GM21526 (cell line): Measurements from ENCODE around the gene RBP4.
"Not testable (repeated sequence)": the region's sequence is repeated elsewhere in the genome, so short reads cannot be mapped to it uniquely, and the experiment has no call there.

Experiments used
- ATAC-seq: cut with Tn5 transposase; IDR thresholded peaks from one replicate; pipeline ENCODE4 v1.9.1; 2021; ENCODE audit warnings: moderate library complexity; ENCODE audit not compliant: unreplicated experiment, low FRiP score

RBP4 gene

DNA sequence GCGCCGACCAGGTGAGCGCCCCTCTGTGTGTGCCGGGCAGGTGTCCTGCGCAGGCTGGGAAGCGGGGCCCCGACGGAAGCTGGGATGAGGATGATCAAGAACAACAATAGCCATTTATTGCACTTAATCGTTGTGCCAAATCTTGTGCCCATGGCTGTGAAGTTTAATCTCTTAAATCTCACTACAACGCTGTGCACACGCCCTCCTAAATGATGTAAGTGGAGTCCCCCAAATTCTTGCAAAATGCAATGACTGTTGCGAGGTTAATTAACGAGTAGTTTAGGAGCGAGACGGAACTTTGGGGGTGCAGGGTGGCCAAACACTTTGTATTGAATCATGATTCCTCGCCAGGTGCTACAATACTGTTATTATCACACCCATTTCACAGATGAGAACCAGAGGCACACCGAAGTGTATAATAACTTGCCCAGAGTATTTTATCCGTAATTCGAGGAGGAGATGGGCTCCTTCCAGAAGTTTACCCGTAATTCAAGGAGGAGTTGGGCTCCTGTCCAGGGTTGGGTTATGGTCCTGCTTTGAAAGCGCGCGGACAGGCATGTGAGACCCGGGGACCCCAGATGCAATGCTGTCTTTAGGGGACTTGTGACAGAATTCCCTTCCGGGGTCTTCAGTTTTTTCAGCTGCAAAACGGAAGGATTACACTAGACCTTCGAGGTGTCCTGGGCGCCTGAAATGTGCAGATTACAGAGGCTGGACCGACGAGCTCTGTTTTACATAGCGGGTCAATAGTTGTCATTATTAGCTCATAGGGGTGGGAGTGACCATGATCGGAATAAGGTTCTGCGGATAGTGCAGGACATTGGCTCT lies 33.5 kb downstream of the RBP4 start:
- ATAC-seq: no peak

DNA sequence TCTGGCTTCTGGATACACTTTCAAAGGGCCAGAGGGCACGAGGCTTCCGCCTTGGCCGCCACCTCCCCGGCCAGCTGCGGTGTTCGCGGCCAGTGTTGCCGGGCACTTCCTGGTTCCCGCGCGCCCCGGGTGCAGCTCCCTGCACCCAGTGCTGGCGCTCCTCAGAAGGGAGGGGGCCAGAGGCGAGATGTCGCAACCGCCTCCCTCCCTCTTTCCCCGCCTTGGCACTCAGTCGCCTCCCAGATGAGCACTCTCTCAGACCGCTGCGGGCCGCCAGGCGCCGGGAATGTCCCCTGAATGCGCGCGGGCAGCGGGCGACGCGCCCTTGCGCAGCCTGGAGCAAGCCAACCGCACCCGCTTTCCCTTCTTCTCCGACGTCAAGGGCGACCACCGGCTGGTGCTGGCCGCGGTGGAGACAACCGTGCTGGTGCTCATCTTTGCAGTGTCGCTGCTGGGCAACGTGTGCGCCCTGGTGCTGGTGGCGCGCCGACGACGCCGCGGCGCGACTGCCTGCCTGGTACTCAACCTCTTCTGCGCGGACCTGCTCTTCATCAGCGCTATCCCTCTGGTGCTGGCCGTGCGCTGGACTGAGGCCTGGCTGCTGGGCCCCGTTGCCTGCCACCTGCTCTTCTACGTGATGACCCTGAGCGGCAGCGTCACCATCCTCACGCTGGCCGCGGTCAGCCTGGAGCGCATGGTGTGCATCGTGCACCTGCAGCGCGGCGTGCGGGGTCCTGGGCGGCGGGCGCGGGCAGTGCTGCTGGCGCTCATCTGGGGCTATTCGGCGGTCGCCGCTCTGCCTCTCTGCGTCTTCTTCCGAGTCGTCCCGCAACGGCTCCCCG lies 34.4 kb downstream of the RBP4 start, which contains the start of gene FFAR4:
Gene FFAR4 (plus strand): TSS at position 231 of the 842 bp plus-strand sequence. CDS start 56 bp downstream, at position 287.
- no peak for ATAC-seq

DNA sequence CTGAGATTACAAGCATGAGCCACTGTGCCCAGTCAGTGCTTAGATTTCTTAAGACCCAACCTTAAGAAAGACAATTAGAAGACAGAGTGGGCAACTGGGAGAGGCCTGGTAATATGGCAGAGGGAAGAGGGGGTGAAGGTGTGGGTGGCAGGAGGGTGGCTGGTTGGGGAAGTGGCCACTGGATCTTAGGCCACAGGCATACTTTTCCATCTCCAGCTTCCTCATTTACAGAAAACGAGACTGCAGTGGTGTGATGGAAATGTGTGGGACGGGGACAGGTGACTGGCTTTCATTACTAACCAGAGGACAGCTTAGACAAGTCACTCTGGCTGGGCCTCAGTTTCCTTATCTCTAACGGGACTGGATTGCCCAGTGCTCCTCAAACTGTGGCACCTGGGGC lies 35.6 kb downstream of the RBP4 start:
- ATAC-seq: no peak

DNA sequence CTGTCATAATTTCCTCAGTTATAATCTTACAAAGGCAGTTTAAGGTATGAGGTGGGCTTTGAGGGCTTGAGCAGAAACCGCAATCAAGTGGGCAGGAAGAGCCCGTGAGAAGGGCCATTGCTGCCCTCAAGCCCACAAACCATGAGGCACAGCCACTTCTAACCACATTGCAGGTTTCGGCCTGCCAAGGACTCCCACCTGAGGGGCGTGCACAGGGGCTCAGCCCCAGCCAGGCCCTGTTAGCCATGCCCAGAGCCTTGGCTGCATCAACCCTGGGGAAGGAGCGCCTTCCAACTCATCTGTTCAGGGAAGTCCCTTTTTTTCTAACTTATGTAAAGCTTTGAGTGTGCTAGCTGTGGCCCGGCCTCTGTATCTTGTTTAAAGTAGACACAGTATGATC lies 40.5 kb downstream of the RBP4 start:
- ATAC-seq: no peak

DNA sequence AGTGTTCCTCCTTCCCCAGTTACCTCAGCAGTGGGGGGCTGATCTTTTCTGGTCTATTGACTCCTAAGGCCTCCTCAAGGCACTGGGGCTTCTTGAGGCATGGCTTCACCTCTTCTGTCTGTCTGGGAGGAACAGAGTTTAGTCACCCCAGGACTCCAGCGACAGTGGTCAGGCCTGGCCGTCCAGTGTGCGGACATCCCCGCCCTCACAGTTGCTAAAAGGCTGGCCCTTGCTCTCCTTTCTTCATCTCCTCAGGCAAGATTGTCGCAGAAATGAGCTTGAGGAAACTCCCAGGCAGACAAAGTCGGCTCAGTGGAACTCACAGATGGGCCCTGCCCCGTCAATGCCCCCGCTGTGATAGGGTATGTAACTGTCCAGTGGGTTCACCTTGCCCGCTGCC lies 41.5 kb downstream of the RBP4 start:
- no peak for ATAC-seq

DNA sequence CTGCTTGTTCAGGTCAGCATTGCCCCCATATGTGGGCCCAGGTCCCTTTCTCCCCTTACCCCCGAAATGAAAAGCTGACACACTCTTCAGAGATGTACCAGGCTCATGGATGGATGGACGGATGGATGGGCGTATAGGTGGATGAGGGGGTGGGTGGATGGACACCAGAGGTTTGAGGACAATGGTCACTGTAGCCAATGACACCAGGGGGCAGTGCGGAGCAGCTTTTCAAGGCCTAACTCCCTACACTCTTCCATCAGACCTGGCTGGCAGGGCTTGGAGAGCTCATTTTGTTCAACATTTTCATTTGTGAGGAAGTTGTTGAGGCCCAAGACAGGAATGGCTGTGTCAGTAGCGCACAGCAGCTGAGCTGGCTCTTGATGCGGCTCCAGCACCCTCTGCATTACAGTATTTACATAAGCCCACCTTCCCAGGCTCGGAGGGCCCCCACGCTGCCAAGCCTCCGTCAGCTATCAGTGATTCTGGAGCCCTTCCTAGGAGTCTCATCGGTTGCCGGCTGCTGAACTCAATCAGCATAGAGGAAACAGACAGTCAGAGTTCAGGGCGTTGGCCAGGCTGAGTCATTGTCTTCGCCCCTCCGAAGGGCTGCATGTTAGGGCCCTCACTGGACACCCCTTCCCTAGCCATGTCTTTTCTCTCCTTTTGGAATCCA lies 46.1 kb downstream of the RBP4 start:
- no peak for ATAC-seq

DNA sequence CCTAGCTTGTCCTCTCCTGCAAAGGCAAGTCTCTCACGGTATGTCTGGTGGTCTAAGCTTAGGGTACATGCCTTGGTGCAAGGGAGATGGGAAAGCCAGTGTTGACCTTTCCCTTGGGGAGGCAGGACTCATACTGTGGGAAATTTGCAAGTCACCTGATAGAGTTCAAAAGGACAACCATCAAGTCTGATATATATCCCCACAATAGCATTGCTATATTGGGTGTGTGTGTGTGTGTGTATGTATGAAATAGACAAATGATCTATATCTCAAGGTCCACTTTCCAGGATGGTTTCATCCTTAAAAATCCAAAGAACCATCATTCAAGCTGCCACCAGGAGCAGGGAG lies 46.7 kb downstream of the RBP4 start:
- no peak for ATAC-seq

DNA sequence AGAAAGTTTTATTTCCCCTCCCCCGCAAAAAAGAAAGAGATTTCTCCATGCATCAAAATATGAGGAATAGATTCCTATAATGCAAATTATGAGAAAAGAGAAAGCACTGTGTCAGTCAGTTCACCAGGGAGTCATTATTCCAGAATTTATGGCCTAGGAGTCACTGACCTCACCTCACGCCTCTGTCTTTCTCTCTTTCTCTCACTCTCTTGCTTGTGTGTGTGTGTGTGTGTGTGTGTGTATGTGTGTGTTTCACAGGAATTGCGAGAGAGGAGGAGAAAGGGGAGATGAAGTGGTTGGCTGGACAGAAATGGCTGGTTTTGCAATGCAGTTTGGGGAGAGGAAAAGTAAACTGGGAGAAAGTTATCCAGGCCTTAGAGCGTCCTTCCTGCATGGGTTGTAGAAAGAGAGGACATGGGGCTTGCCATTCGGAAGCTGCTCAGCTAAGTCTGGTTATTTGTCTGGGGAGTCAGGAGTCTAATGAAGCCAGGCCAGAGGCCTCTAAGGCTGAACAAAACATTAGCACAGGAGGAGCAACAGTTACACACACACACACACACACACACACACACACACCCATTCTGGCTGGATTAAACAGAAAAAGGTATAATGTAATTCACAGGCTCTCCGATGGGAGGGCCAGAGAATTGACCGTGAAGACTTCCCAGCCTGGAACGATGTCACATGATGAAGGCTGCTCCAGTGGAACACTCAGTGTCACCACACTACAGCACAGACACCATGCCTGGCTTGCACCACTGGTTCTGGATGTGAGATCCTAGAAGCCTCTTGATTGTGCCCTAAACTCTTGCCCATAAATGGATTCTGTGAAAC lies 47.3 kb downstream of the RBP4 start:
- ATAC-seq: no peak

DNA sequence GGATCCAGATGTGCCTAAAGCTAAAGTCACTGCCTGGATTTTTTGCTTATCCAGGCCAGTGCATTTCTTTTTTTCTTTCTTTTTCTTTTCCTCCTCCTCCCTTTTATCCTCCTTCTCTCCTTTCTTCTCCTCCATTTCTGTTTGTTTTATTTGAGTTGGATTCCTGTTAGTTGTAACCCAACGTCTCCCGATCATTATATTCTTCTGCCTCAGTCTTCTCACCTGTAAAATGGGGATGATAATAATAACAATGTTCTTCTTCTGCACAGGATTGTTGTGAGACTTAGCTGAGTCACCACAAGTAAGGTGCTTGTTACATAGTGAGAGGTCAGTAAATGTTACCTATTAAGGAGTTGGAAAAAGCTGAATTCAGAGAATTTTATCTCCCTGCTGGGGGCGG lies 48.3 kb downstream of the RBP4 start:
- no peak for ATAC-seq

DNA sequence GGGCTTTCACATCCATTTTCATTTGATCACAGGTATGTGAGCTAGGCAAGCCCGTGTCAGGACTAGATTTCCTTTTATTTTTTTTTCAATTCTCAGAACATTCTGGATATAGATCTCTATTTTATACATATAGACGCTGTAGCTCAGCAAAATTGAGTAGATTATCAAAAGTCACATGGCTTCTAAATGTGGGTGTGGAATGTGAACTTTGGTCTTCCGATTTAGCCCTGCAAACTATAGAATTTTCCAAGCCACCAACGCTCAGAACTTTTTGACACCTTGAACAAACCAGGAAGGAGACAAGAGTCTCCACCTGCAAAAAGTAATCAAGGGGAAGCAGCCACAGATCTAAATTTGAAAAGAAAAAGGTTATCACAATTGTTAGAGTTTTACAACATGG lies 50.4 kb downstream of the RBP4 start:
- ATAC-seq: no peak

DNA sequence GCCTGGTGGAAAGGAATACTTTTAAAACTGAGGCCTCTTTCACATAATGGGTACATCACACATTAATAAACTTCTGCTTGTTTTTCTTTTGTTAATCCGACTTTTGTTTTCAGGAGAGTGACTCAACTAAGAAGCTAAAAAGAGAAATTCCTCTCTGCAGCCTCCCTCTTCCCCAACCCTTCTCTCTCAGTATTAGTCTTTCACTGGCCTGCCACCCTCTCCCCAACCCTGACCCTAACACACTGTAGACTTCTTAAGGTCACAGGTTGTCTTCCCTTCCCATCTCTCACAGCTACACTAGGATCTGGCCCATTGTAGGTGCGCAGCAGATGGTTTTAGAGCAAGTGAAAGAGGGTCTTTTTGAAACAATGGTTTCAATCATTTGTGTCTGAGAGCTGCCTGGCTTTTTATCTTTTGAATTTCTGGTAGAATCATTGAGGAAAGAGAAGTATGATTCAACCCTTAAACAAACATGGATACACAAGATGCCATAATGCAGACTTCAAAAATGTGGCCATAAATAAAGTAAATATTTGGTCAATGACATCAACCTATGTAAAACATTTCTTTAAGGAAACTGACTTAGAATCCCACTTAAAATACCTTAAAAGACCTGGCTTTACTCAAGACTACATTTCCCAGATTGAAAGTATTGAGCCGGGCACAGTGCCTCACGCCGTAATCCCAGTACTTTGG lies 52.5 kb downstream of the RBP4 start:
- ATAC-seq: no peak

DNA sequence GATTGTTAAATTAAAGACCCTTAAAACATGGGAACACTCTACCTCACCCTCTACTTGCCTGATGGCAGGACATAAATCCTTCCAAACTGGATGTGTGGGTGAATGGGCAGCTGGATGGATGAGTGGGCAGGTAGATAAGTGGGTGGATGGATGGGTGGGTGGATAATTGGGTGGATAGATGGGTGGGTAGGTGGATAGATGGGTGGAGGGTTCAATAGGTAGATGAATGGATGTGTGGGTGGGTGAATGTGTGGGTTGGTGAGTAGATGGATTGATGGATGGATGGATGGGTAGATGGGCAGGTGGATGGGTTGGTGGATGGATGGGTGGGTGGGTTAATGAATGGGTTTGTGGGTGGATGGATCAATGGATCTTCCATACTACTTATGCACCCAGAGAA lies 53.5 kb downstream of the RBP4 start:
- no peak for ATAC-seq

DNA sequence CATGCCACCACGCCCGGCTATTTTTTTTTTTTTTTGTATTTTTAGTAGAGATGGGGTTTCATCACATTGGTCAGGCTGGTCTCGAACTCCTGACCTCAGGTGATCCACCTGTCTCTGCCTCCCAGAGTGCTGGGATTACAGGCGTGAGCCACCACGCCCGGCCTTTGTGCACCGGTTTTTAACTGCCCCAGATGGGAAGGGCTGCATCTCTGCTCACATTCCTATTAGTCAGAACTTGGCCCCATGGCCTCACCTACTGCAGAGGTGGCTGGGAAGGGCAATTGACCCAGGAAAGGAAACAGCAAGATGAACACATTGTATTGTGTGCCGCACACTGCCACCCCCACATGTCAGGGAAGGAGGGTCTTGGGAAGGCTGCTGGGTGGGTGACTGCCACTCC lies 54.0 kb downstream of the RBP4 start:
- not testable (repeated sequence) for ATAC-seq

DNA sequence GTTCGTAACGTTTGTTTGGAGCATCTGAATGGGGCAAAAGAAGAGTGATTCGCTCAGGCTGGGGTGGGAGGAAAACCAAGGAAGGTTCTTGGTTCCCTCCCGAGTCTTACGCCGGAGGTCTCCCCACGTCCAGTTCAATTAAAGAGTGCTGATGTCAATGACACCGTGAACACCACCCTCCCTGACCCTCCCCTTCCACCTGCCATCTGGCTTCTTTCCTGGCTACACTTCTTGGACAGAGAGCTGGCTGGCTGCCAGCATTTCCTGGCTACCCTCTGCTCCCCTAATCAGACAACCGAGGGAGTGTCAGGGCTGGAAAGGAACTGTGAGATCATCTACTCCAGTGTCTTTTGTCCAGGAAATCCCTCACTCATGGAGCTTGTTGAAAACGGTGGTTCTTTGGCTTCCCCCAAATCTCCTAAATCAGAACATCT lies 58.7 kb downstream of the RBP4 start:
- ATAC-seq: no peak
